Activated CD4-positive, alpha-beta memory T cell treated with anti-CD3 and anti-CD28 coated beads for 36 hours (primary cell): Measurements from ENCODE around the gene DNAAF3. TPM values are rescaled to one million over a fixed set of nuclear protein-coding genes. Genes with fewer than 3 reads are reported as not detected.
A peak's percentile ranks its signal among the peaks of the same experiment; 100 is the strongest.
"Not testable (repeated sequence)": the region's sequence is repeated elsewhere in the genome, so short reads cannot be mapped to it uniquely, and the experiment has no call there.

Experiments used
- CTCF ChIA-PET: fragments of 350-600 bp; sonication (Branson Sonifier 250); formaldehyde crosslinking; loops from one replicate; lab custom pipeline; 2021; ENCODE audit warnings: antibody characterized with exemption, inconsistent platforms; lab: Charles Lee
- POLR2A ChIA-PET: fragments of 350-600 bp; sonication (Branson Sonifier 250); formaldehyde crosslinking; loops from one replicate; lab custom pipeline; 2021; ENCODE audit warnings: antibody characterized with exemption; lab: Charles Lee
- DNase-seq: peaks from one replicate; pipeline ENCODE4 v3.0.0-alpha.2; 2020
- H3K27ac Mint-ChIP-seq: one replicate; pipeline ENCODE4 v1.8.0; 2021; ENCODE audit warnings: mixed read lengths
- H3K27me3 Mint-ChIP-seq: one replicate; pipeline ENCODE4 v1.8.0; 2021; ENCODE audit warnings: mixed read lengths
- H3K36me3 Mint-ChIP-seq: one replicate; pipeline ENCODE4 v1.8.0; 2021; ENCODE audit warnings: mixed read lengths
- H3K4me1 Mint-ChIP-seq: one replicate; pipeline ENCODE4 v1.8.0; 2021; ENCODE audit warnings: low read depth, mixed read lengths
- H3K4me3 Mint-ChIP-seq: one replicate; pipeline ENCODE4 v1.8.0; 2021; ENCODE audit warnings: mild to moderate bottlenecking, mixed read lengths
- H3K9me3 Mint-ChIP-seq: one replicate; pipeline ENCODE4 v1.8.0; 2021; ENCODE audit warnings: mixed read lengths
- intact Hi-C: fragments of 100-400 bp; cut with micrococcal nuclease; formaldehyde crosslinking; loops from one replicate; pipeline ENCODE4 v1.15.1; 2023
- total RNA-seq, 2 experiments: library from RNA; stranded (reverse); gene quantifications; one replicate each; pipeline ENCODE4 v1.2.3, GENCODE V29; 2021

DNAAF3 gene
- total RNA-seq, 2 experiments from 2014 or later: not detected

DNA sequence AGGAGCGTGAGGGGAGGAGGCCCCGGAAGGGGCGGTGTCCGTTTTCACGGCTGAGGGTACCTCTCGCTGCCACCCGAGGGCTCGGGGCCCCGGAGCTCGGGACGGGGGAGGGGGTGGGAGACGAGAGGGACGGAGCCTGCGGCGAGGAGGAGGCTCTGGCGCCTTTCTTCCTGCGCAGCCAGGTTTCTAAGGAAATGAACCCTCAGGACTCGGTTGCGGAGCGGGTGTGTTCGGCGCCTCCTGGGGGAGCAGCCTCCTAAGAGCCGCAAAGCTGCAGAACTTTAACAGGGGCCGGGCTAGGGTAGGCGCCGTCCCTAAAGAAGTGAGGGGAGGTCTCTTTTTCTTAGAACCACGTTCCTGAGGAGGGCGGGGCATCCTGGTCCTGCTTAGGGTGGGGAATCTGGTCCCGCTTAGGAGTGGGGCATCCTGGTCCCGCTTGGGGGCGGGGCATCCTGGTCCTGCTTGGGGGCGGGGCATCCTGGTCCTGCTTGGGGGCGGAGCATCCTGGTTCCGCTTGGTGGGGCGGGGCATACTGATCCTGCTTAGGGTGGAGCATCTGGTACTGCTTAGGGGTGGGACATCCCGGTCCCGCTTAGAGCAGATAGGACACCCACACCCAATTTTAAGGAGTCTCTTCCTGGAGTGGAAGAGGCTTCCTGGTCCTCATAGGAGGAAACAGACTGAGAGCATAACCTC lies 7.4 kb upstream of the DNAAF3 start:
- Mint-ChIP-seq H3K4me3 (peak overlapping the region; percentile 43), H3K4me1 (peaks cover 5% of the 10 kb centered on the region), H3K9me3 (no peaks in the 10 kb centered on the region), H3K27ac (no peak overlapping the region), H3K27me3 (peaks cover 62% of the 10 kb centered on the region), H3K36me3 (no peaks in the 10 kb centered on the region)
- DNase-seq: peak; percentile 69
- POLR2A ChIA-PET: interaction anchor here (0.7 kb wide), 1 partner anchor 656 kb away, joined by 3 read pairs; no protein-coding TSS in a partner anchor
- intact Hi-C loops: loop anchor here (10.0 kb wide), 1 partner anchor 81 kb away; the partner anchor contains the start of gene PPP6R1
- CTCF ChIA-PET: interaction anchor here (1.1 to 3.2 kb wide), 3 partner anchors 9 to 86 kb away, joined by 3 to 17 read pairs (median 9); no protein-coding TSS in a partner anchor

DNA sequence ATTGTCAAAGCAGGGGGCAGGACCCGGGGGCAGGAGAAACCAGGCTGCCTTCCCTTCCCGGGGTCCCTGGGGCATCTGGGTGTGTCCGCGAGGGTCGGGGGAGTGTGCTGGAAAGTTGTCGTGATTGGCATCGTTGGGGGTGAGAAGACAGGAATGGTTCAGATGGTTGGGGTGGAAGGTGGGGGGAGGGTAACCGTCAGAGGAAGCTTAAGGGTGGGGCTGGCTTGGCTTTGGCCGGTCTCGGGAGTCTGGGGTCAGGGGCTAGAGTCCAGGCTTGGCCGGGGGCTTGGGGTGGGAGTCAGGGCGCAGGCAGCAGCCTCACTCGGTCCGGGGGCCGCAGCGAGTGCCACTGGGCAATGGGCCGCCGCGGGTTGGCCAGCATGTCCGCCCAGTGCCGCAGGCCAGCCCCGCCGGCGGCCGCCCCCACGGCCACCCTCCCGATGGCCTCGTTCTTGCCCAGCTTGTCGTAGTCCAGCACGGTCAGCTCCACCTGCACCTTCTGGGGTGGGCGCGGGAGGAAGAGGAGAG lies 6.8 kb upstream of the DNAAF3 start:
- DNase-seq: no peak
- intact Hi-C loops: loop anchor here (10.0 kb wide), 1 partner anchor 82 kb away; the partner anchor contains the start of gene PPP6R1
- Mint-ChIP-seq H3K27ac (no peak overlapping the region), H3K27me3 (peaks cover 59% of the 10 kb centered on the region), H3K4me1 (peaks cover 5% of the 10 kb centered on the region), H3K36me3 (no peaks in the 10 kb centered on the region), H3K4me3 (peak overlapping the region; percentile 43), H3K9me3 (no peaks in the 10 kb centered on the region)
- ChIA-PET CTCF (interaction anchor here (3.2 kb wide), 1 partner anchor 13 kb away, joined by 17 read pairs; no protein-coding TSS in a partner anchor), POLR2A (interaction anchor here (0.7 kb wide), 1 partner anchor 655 kb away, joined by 3 read pairs; no protein-coding TSS in a partner anchor)

DNA sequence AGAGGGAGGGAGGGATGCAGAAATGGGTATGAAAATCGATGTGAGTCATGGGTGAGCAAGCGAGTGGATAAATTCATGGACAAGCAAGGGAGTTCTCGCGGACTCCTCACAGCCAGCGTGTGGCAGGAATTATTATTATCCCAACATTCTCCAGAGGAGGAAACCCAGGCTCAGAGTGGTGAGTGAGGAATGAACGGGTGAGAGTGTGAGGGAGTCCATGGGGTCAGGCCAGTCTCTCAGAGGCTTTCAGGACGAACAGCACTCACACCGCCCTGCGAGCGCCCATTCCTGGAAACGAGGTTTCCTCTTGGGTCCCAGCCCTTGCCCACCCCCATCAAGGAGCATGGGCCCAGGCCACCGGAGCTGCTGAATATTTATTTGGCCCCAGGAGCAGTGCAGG lies 6.3 kb upstream of the DNAAF3 start:
- H3K4me1 Mint-ChIP-seq: peaks cover 5% of the 10 kb centered on the region
- POLR2A ChIA-PET: no interaction called here
- intact Hi-C loops: loop anchor here (10.0 kb wide), 1 partner anchor 82 kb away; the partner anchor contains the start of gene PPP6R1
- H3K27me3 Mint-ChIP-seq: peaks cover 57% of the 10 kb centered on the region
- no peak overlapping the region for H3K4me3 Mint-ChIP-seq
- DNase-seq: no peak
- no peak overlapping the region for H3K27ac Mint-ChIP-seq
- H3K9me3 Mint-ChIP-seq: no peaks in the 10 kb centered on the region
- CTCF ChIA-PET: no interaction called here
- H3K36me3 Mint-ChIP-seq: no peaks in the 10 kb centered on the region

DNA sequence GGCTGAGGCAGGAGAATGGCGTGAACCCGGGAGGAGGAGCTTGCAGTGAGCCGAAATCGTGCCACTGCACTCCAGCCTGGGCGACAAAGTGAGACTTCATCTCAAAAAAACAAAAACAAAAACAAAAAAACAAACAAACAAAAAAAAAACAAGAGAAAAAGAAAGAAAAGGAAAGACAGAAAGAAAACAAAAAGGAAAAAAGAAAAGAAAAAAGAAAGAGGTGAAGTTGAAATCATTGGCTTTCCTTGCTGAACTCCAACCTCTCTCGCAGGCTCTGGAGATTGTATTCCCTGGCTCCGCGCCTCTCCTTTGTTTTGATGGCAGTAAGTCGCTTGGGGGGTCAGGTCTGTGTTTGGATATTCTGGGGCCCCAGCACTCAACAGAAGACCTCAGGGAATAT lies 5.9 kb upstream of the DNAAF3 start:
- H3K27ac Mint-ChIP-seq, H3K4me1 Mint-ChIP-seq, H3K4me3 Mint-ChIP-seq, H3K9me3 Mint-ChIP-seq, POLR2A ChIA-PET, DNase-seq, H3K36me3 Mint-ChIP-seq, CTCF ChIA-PET: not testable (repeated sequence)
- intact Hi-C loops: loop anchor here (10.0 kb wide), 1 partner anchor 82 kb away; the partner anchor contains the start of gene PPP6R1
- peaks cover 60% of the 10 kb centered on the region for H3K27me3 Mint-ChIP-seq

DNA sequence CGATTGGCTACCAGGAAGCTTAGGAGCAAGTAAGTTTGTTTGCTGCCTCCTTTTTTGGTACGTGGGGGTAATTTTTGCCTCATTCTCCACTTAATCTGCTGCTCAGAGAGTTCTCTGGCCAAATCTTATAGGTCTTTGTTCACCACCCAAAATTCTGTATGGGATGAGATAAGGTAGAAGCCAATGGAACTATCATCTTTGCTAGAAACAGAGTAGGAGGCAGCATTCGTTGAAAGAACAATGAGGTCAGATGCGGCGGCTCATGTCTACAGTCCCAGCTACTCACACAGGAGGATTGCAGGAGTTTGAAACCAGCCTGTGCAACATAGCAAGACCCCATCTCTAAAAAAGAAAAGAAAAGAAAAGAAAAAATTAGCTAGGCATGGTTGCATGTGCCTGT lies 5.0 kb upstream of the DNAAF3 start:
- intact Hi-C loops: loop anchor here (10.0 kb wide), 1 partner anchor 83 kb away; the partner anchor contains the start of gene PPP6R1
- H3K4me3 Mint-ChIP-seq: no peak overlapping the region
- peaks cover 3% of the 10 kb centered on the region for H3K36me3 Mint-ChIP-seq
- peaks cover 12% of the 10 kb centered on the region for H3K4me1 Mint-ChIP-seq
- no peak overlapping the region for H3K27ac Mint-ChIP-seq
- ChIA-PET CTCF (interaction anchor here (0.8 kb wide), 1 partner anchor 12 kb away, joined by 3 read pairs; no protein-coding TSS in a partner anchor), POLR2A (no interaction called here)
- H3K27me3 Mint-ChIP-seq: peaks cover 63% of the 10 kb centered on the region
- H3K9me3 Mint-ChIP-seq: no peaks in the 10 kb centered on the region
- DNase-seq: no peak

DNA sequence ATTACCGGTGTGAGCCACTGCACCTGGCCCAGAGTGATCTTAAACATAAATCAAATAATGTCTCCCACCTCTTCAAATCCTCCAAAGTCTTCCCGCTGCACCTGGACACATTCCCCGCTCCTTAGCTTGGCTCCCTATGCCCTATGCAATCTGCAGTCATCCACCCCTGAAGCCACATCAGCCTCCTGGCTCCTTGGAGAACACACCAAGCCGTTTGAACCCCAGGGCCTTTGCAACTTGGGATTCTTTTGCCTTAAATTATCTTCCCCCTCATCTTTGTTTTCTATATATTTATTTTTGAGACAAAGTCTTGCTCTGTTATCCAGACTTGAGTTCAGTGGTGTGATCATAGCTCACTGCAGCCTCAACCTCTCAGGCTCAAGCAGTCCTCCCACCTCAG lies 2.7 kb upstream of the DNAAF3 start:
- H3K4me3 Mint-ChIP-seq: no peak overlapping the region
- CTCF ChIA-PET: interaction anchor here (1.6 kb wide), 1 partner anchor 9 kb away, joined by 4 read pairs; no protein-coding TSS in a partner anchor
- intact Hi-C loops: no loop called here
- DNase-seq: no peak
- peaks cover 3% of the 10 kb centered on the region for H3K36me3 Mint-ChIP-seq
- no peaks in the 10 kb centered on the region for H3K9me3 Mint-ChIP-seq
- peaks cover 64% of the 10 kb centered on the region for H3K27me3 Mint-ChIP-seq
- peaks cover 15% of the 10 kb centered on the region for H3K4me1 Mint-ChIP-seq
- POLR2A ChIA-PET: no interaction called here
- H3K27ac Mint-ChIP-seq: no peak overlapping the region

DNA sequence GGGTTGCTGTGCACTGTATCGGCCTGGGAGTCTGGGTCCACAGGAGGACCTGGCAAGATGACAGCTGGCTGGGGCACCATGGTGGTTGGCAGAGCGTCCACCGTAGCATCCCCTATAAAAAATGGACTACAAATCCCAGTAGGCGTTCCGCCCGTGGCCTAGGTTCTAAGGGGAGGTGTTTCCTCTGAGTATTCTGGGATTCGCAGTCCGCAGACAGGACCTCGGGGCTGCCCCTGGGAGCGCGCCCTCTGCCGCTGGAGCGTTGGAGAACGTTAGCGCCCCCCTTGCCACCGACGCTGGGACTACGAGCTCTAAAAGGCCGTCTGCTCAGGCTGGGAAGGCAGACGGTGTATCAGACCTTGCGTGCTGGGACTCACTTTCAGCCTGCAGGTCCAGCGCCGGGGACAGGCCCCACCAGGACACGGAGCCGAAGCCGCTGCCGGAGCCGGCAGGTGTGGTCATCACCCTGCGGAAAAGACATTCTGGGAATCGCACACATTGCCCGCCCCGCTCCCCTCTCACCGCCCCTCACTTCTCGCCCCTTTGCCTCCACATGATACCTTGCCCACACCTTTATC lies 372 bp downstream of the DNAAF3 start:
- no peaks in the 10 kb centered on the region for H3K9me3 Mint-ChIP-seq
- H3K27ac Mint-ChIP-seq: no peak overlapping the region
- peaks cover 12% of the 10 kb centered on the region for H3K4me1 Mint-ChIP-seq
- peak overlapping the region; percentile 61 for H3K4me3 Mint-ChIP-seq
- intact Hi-C loops: no loop called here
- H3K27me3 Mint-ChIP-seq: peaks cover 48% of the 10 kb centered on the region
- DNase-seq: peak; percentile 53
- peaks cover 3% of the 10 kb centered on the region for H3K36me3 Mint-ChIP-seq
- POLR2A ChIA-PET: no interaction called here
- CTCF ChIA-PET: interaction anchor here (0.5 to 2.4 kb wide), 5 partner anchors 9 to 138 kb away, joined by 3 to 9 read pairs (median 3); partner anchors contain the start of genes PPP1R12C and RDH13

DNA sequence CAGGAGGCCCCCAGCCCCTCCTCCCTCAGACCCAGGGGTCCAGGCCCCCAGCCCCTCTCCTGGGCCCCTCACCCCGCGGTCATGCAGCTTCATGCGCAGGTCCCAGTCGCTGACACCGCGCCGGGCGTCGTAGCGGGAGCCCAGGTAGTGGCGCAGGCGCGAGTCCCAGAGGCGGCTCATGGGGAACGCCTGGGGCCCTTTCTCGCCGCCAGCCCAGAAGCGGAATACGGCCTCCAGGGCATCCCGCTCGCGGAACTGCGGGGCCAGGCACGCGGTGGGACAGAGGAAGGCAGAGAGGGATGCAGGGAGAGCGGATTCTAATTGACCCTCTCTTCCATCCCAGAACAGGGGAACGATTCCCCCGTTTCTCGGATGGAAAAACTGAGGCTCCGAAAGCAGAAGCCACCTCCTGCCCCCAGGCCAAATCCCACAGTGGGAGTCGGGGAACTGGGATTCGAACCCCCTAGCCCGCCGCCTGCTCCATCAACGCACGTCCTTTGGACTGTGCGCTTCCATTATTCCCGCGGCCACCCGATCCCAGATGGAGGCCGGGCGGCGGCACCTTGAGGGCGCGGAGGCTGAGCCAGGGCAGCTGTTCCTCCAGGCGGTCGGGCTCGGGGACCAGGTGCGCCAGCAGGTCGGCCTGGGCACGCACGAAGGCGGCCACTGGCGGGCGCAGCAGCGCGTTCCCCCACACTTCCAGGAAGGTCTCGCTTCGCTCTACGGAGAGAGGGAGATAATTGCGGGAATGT lies 4.7 kb downstream of the DNAAF3 start:
- Mint-ChIP-seq H3K9me3 (no peaks in the 10 kb centered on the region), H3K27ac (no peak overlapping the region), H3K36me3 (peaks cover 3% of the 10 kb centered on the region), H3K4me1 (peaks cover 10% of the 10 kb centered on the region), H3K4me3 (no peak overlapping the region), H3K27me3 (peaks cover 44% of the 10 kb centered on the region)
- POLR2A ChIA-PET: no interaction called here
- intact Hi-C loops: no loop called here
- CTCF ChIA-PET: interaction anchor here (1.0 to 3.5 kb wide), 2 partner anchors 21 to 248 kb away, joined by 3 to 35 read pairs; no protein-coding TSS in a partner anchor
- DNase-seq: no peak

DNA sequence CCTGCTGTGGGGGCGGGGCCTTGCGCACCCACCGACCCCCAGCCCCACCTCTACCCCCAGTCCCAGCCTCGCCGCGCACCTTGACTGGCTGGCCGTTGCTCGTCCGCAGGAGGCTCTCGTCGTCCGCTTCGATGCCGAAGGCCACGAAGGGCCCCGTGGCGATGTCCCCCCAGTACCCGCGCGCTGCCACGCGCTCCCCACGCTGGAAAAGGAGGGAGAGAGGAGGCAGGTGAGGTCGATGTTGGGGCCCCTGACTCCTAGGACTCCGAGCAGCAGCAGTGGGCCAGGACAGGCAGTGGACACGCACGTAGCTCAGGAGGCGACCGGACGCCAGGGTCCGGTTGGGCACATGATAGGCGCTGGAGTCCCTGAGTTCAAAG lies 5.4 kb downstream of the DNAAF3 start:
- POLR2A ChIA-PET: no interaction called here
- peaks cover 43% of the 10 kb centered on the region for H3K27me3 Mint-ChIP-seq
- CTCF ChIA-PET: interaction anchor here (0.7 to 3.5 kb wide), 13 partner anchors 8 to 472 kb away, joined by 3 to 35 read pairs (median 4); partner anchors contain the start of genes SYT5 and TNNT1

DNA sequence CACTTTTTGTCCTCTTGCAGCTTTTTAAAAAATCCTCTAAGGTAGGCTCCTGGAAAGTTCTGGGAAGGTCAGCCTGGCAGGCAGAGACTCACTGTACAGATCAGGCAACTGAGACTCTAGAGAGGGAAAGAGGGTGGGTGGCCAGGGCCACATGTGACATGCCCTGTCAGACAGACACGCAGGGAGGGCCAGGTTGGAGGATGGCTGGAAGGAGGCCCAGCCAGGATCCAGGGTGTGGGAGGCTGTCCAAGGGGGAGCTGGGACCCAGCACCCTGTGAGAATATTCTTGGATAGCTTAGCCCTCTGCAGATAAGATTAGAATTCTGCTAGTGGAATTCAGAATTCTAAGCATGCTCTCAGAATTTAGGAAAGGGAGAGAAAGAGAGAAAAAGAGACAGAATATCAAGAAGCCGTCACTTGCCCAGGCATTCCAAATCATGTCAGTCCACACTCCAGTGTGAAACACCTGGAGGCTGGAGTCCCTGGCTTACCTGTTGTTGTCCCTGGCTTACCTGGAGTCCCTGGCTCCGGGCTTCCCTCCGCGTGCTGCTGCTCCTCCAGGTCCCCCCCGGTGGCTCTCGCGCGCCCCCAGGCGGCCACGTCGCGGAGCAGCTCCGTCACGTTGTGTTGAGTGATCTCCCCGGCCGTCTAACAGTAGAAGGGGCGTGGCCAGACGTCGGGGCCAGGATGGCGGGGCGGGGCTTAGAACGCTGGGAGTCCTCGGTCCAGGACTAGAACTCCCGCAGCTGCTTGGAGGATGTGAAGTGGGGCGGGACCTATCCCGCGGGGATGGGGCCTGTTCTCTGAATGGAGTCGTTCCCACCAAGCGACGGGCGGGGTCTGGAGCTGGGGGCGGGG lies 6.1 kb downstream of the DNAAF3 start:
- no peak overlapping the region for H3K4me3 Mint-ChIP-seq
- H3K36me3 Mint-ChIP-seq: no peaks in the 10 kb centered on the region
- ChIA-PET POLR2A (no interaction called here), CTCF (interaction anchor here (0.7 to 3.5 kb wide), 20 partner anchors 8 to 472 kb away, joined by 3 to 35 read pairs (median 4); partner anchors contain the start of genes SYT5, TMEM238 and TNNT1)
- peaks cover 36% of the 10 kb centered on the region for H3K27me3 Mint-ChIP-seq
- no peak overlapping the region for H3K27ac Mint-ChIP-seq
- peak; percentile 93 for DNase-seq
- intact Hi-C loops: loop anchor here (1.0 kb wide), 1 partner anchor 43 kb away; the partner anchor contains the start of gene PPP1R12C
- H3K4me1 Mint-ChIP-seq: peaks cover 4% of the 10 kb centered on the region
- H3K9me3 Mint-ChIP-seq: no peaks in the 10 kb centered on the region

More for the DNA sequence above, 5.4 kb downstream of the DNAAF3 start:
- H3K9me3 Mint-ChIP-seq: no peaks in the 10 kb centered on the region
- H3K27ac Mint-ChIP-seq: no peak overlapping the region
- H3K4me1 Mint-ChIP-seq: peaks cover 5% of the 10 kb centered on the region
- intact Hi-C loops: loop anchor here (1.0 kb wide), 1 partner anchor 44 kb away; the partner anchor contains the start of gene PPP1R12C
- no peak for DNase-seq
- no peak overlapping the region for H3K4me3 Mint-ChIP-seq
- H3K36me3 Mint-ChIP-seq: no peaks in the 10 kb centered on the region
